K562 (cell line): ENCODE data around the gene AP2A2. TPM values are rescaled to one million over a fixed set of nuclear protein-coding genes. Genes with fewer than 3 reads are reported as not detected.

Experiments used
- ATAC-seq: fragments of 200-7000 bp; cut with Tn5 transposase; 3 replicates; pipeline ENCODE4 v1.9.1; 2020; ENCODE audit warnings: moderate library complexity
- BruUV-seq: library from RNA; stranded (reverse); fragments of 400-500 nt; replicated peaks from 2 replicates; lab custom pipeline; 2021; lab: Mats Ljungman, UMichigan
- CTCF ChIA-PET: fragments of 300-600 bp; formaldehyde crosslinking; extraction: SDS; loops from one replicate; lab custom pipeline; 2021; ENCODE audit warnings: low intra/inter-chr PET ratio; lab: Yijun Ruan, JAX
- POLR2A ChIA-PET: fragments of 300-600, 350-650 bp; sonication (Branson Sonifier 250); formaldehyde crosslinking; extraction: SDS; loops from one replicate; lab custom pipeline; 2021; ENCODE audit warnings: antibody characterized with exemption, inconsistent platforms; lab: Yijun Ruan, JAX
- DNase-seq, 4 experiments: peaks; one replicate each; pipeline versions ENCODE4 v3.0.0 to v3.0.0-alpha.2; 2011 to 2018; ENCODE audit warnings: low spot score in 3 of 4, mixed read lengths in 3 of 4; ENCODE audit errors: extremely low read depth in 1 of 4
- FAIRE-seq: peaks from 2 replicates; lab custom pipeline; 2011; peaks lifted over from hg19 to GRCh38; lab: Jason Lieb, UNC
- H2AFZ ChIP-seq: 2 replicates; pipeline ENCODE4 v1.6.0; 2011; ENCODE audit warnings: low read depth, low read length, control low read depth, inconsistent platforms
- H3K27ac ChIP-seq: fragments of 200-600 bp; 3 replicates; pipeline ENCODE4 v1.8.0; 2011; ENCODE audit warnings: low read depth, mild to moderate bottlenecking, control low read depth, inconsistent platforms, low read length, moderate library complexity, mixed read lengths; ENCODE audit errors: extremely low read depth
- H3K27me3 ChIP-seq, 2 experiments: fragments of 300-600 bp in 1 of 2; 2 replicates in 1 of 2; 3 replicates in 1 of 2; pipeline versions ENCODE4 v1.6.0 to v1.8.0; 2011; ENCODE audit warnings: inconsistent platforms in 2 of 2, low read length in 2 of 2, mild to moderate bottlenecking in 1 of 2, mixed read lengths in 1 of 2, moderate library complexity in 1 of 2; ENCODE audit not compliant: control insufficient read depth in 2 of 2, insufficient read depth in 2 of 2
- H3K36me3 ChIP-seq: fragments of 300-600 bp; 3 replicates; pipeline ENCODE4 v1.8.0; 2011; ENCODE audit warnings: mild to moderate bottlenecking, low read length, inconsistent platforms; ENCODE audit not compliant: control insufficient read depth, insufficient read depth
- H3K4me1 ChIP-seq, 2 experiments: fragments of 200-600 bp in 1 of 2; replicated peaks in 1 of 2; 2 replicates in 1 of 2; 3 replicates in 1 of 2; pipeline versions ENCODE4 v1.5.1 to v1.8.0; 2011; ENCODE audit warnings: inconsistent platforms in 2 of 2, low read length in 2 of 2, mild to moderate bottlenecking in 1 of 2, mixed read lengths in 1 of 2, moderate library complexity in 1 of 2; ENCODE audit not compliant: control insufficient read depth in 2 of 2, insufficient read depth in 2 of 2
- H3K4me2 ChIP-seq: 2 replicates; pipeline ENCODE4 v1.6.1; 2011; ENCODE audit warnings: low read length, control low read depth, inconsistent platforms, mixed read lengths; ENCODE audit not compliant: insufficient read depth
- H3K4me3 ChIP-seq: fragments of 200-600 bp; sonication (generic), shearing (Covaris generic); 2 replicates; pipeline ENCODE4 v1.5.1; 2016; ENCODE audit warnings: control low read depth, inconsistent platforms
- H3K79me2 ChIP-seq: fragments of 200-600 bp; 3 replicates; pipeline ENCODE4 v1.8.0; 2011; ENCODE audit warnings: low read length, inconsistent platforms; ENCODE audit not compliant: control insufficient read depth, insufficient read depth
- H3K9ac ChIP-seq, 2 experiments: 2 replicates each; pipeline versions ENCODE4 v1.6.0 to v1.6.1; 2011; ENCODE audit warnings: low read depth in 2 of 2, low read length in 2 of 2, control low read depth in 1 of 2, inconsistent platforms in 1 of 2, mild to moderate bottlenecking in 1 of 2, mixed read lengths in 1 of 2; ENCODE audit not compliant: insufficient read depth in 1 of 2
- H3K9me1 ChIP-seq: one replicate; pipeline ENCODE4 v1.6.0; 2011; ENCODE audit warnings: inconsistent platforms, mild to moderate bottlenecking, low read length, moderate library complexity; ENCODE audit not compliant: control insufficient read depth, insufficient read depth
- H3K9me3 ChIP-seq: replicated peaks from 2 replicates; pipeline ENCODE4 v1.5.1; 2011; ENCODE audit warnings: low read depth, low read length, inconsistent platforms; ENCODE audit not compliant: control insufficient read depth, insufficient read depth
- H4K20me1 ChIP-seq: replicated peaks from 2 replicates; pipeline ENCODE4 v1.6.1; 2011; ENCODE audit warnings: low read length, inconsistent platforms, mixed read lengths; ENCODE audit not compliant: control insufficient read depth, insufficient read depth
- DDX20 ChIP-seq: fragments of 450-650 bp; IDR thresholded peaks from 2 replicates; pipeline ENCODE4 v1.6.1; 2016; ENCODE audit warnings: missing genetic modification characterization, low read depth, mild to moderate bottlenecking, missing compliant biosample characterization, moderate library complexity
- KDM2B ChIP-seq: fragments of 250-450 bp; sonication (Bioruptor Pico); IDR thresholded peaks from 2 replicates; pipeline ENCODE4 v1.8.0; 2021; ENCODE audit warnings: mild to moderate bottlenecking, moderate library complexity
- NCOA2 ChIP-seq, 2 experiments: fragments of 450-650 bp; IDR thresholded peaks; 2 replicates each; pipeline ENCODE4 v1.6.1; 2018; ENCODE audit warnings: mild to moderate bottlenecking in 2 of 2, moderate library complexity in 1 of 2; ENCODE audit not compliant: partially characterized antibody in 2 of 2
- TFAP4 ChIP-seq: sonication (generic); formaldehyde crosslinking; IDR thresholded peaks from 2 replicates; pipeline ENCODE4 v1.8.0; 2022; ENCODE audit warnings: missing genetic modification reagents, mild to moderate bottlenecking, moderate library complexity, borderline replicate concordance
- WGBS: fragments of 100-300 bp; shearing (Covaris generic); methylation state at CpG from one replicate; pipeline ENCODE4 v1.1.6; 2016; ENCODE audit warnings: low coverage, mixed read lengths; ENCODE audit not compliant: insufficient coverage; ENCODE audit errors: missing lambda C conversion rate; 5-methylcytosine and 5-hydroxymethylcytosine counted together
- in situ Hi-C: fragments of 300-500 bp; cut with MboI; formaldehyde crosslinking; loops from 4 replicates; pipeline ENCODE4 v1.15.0; 2018; ENCODE audit warnings: inconsistent platforms, mixed read lengths
- intact Hi-C: fragments of 100-400 bp; cut with micrococcal nuclease; formaldehyde crosslinking; loops from 2 replicates; pipeline ENCODE4 v1.14.2; 2022
- polyA plus RNA-seq, 8 experiments: library from polyadenylated mRNA; depleted of rRNA in 4 of 8; stranded (reverse) in 5 of 8; unstranded in 3 of 8; fragments of >200 nt; fragmentation: Nextera tagmentation in 2 of 8; fragmentation: Illumina TruSeq in 1 of 8; extraction: Ambion mirVana in 2 of 8; extraction: Trizol in 1 of 8; gene quantifications; 2 replicates each; pipeline versions ENCODE4 v1.2.1 to v1.2.3, GENCODE V29; 2011 to 2014; ENCODE audit warnings: inconsistent platforms in 1 of 8, missing spikeins in 1 of 8
- total RNA-seq, 7 experiments: library from RNA; depleted of rRNA in 6 of 7; stranded (reverse); fragments of >200 nt in 6 of 7; fragmentation: Illumina TruSeq in 2 of 7; extraction: Trizol in 2 of 7; gene quantifications; 2 replicates each; pipeline versions ENCODE4 v1.2.1 to v1.2.3, GENCODE V29; 2011 to 2021; ENCODE audit warnings: low replicate concordance in 1 of 7

AP2A2 gene
- total and polyA plus RNA-seq, 9 of the 15 experiments (the other 6 are each of a cell fraction or from before 2014, with no cell fraction given), result 0.69 to 41.7 (median 15.2) TPM

DNA sequence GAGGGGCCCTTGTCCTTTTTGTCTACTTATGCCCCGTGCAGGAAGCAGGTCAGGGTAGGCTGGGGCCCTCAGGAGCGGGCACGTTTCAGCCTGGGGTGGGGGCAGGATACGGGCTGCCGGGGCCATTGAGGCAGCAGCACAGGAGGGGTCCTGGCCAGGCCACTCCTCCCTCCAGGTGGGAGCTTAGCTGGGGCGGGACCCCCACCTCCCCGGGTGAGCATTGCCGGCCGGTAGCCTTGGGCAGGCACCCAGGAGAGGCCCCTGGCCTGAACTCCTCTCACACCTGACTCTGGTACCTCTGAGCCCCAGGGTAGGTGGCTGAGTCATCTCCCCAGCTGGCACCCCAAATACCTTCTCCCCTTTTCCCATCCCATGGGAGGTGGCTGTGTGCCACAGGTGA, 115.8 kb downstream of the AP2A2 start:
- Histone ChIP-seq H2AFZ (no peak overlapping the region), H3K27ac (no peak overlapping the region), H4K20me1 (peaks cover 21% of the 10 kb centered on the region; the same call in 1 of the 2 replicates), H3K4me2 (no peak overlapping the region), H3K79me2 (no peaks in the 10 kb centered on the region), H3K9me1 (no peaks in the 10 kb centered on the region), H3K4me3 (no peak overlapping the region), H3K36me3 (no peaks in the 10 kb centered on the region), H3K9me3 (no peaks in the 10 kb centered on the region), H3K27me3 (peaks cover 13 to 46% of the 10 kb centered on the region in 2 experiments; a peak in 4 of 5 replicates), H3K9ac (0 out of 4 replicates have a peak overlapping the region, but pooled peaks of 1 of the 2 experiments have one; percentile 13), H3K4me1 (peaks cover 0 to 50% of the 10 kb centered on the region in 2 experiments; a peak in 2 of 5 replicates)
- ChIA-PET POLR2A (no interaction called here), CTCF (no interaction called here)
- BruUV-seq, result no TSS peak
- 1% methylated on average over 7 of the region's 9 CpGs for WGBS
- FAIRE-seq (no peak), ATAC-seq (no peak), DNase-seq (no peak)
- intact Hi-C loops (no loop called here), in situ Hi-C loops (no loop called here)
- no peak for TF ChIP-seq KDM2B (CRISPR knock-in tag)
- no peak for TF ChIP-seq NCOA2 (IDR thresholded peaks at IDR 0.05; ENCODE audit: partially characterized antibody in 2 of 2)
- no peak for TF ChIP-seq DDX20
- TF ChIP-seq TFAP4 (CRISPR knock-in tag), result 0 out of 2 replicates have a peak, but pooled peaks have one; percentile 19
